Stimulated activated CD4-positive, alpha-beta T cell treated with anti-CD3 and anti-CD28 coated beads, Interleukin-12 subunit alpha, Interleukin-12 subunit beta, amount 100 ng/mL, for 4 hours (primary cell): ENCODE data around the gene VENTX.

Experiments used
- DNase-seq: peaks from one replicate; pipeline ENCODE4 v3.0.0-alpha.2; 2020

Gene VENTX

GRCh38 chr10:133202778-133203651 lies 34.6 kb upstream of the VENTX start:
- no peak for DNase-seq

GRCh38 chr10:133203652-133204195 lies 33.9 kb upstream of the VENTX start:
- no peak for DNase-seq

- no peak for DNase-seq
Measured at GRCh38 chr10:133204226-133205015, 33.2 kb upstream of the VENTX start.

GRCh38 chr10:133205146-133205545 lies 32.5 kb upstream of the VENTX start:
- DNase-seq: no peak

- no peak for DNase-seq
Measured at GRCh38 chr10:133206356-133207040, 31.2 kb upstream of the VENTX start.

- DNase-seq: no peak
Measured at GRCh38 chr10:133207041-133207600, 30.5 kb upstream of the VENTX start.

- no peak for DNase-seq
Measured at GRCh38 chr10:133207627-133208026, 30.0 kb upstream of the VENTX start.

- DNase-seq: no peak
Measured at GRCh38 chr10:133208466-133208865, 29.2 kb upstream of the VENTX start.

GRCh38 chr10:133209117-133209516 lies 28.5 kb upstream of the VENTX start:
- DNase-seq: no peak

GRCh38 chr10:133209641-133210040 lies 28.0 kb upstream of the VENTX start:
- no peak for DNase-seq

GRCh38 chr10:133210398-133211140 lies 27.1 kb upstream of the VENTX start:
- DNase-seq: no peak

- DNase-seq: no peak
Measured at GRCh38 chr10:133211141-133211830, 26.4 kb upstream of the VENTX start.

GRCh38 chr10:133211959-133212852 lies 25.4 kb upstream of the VENTX start:
- no peak for DNase-seq

- no peak for DNase-seq
Measured at GRCh38 chr10:133212853-133213494, 24.7 kb upstream of the VENTX start.

- no peak for DNase-seq
Measured at GRCh38 chr10:133213641-133214467, 23.8 kb upstream of the VENTX start.

GRCh38 chr10:133214468-133215410 lies 22.9 kb upstream of the VENTX start:
- no peak for DNase-seq

- no peak for DNase-seq
Measured at GRCh38 chr10:133215586-133215985, 22.1 kb upstream of the VENTX start.

- no peak for DNase-seq
Measured at GRCh38 chr10:133216776-133217175, 20.9 kb upstream of the VENTX start.
